IPS-11a (cell line): ENCODE data around the gene RNF150.

Experiments
- H3K4me3 ChIP-seq: one replicate; pipeline ENCODE4 v1.5.1; 2013; ENCODE audit warnings: low read depth, low read length, control low read depth

Gene RNF150

GRCh38 chr4:141028024-141028529 lies 105.2 kb downstream of the RNF150 start:
- H3K4me3 ChIP-seq, result no peak overlapping the region

- H3K4me3 ChIP-seq, result no peak overlapping the region
Observed at GRCh38 chr4:141027421-141027820, 105.8 kb downstream of the RNF150 start.

GRCh38 chr4:141026900-141027299 lies 106.4 kb downstream of the RNF150 start:
- no peak overlapping the region for H3K4me3 ChIP-seq

- H3K4me3 ChIP-seq, result no peak overlapping the region
Observed at GRCh38 chr4:141023051-141023450, 110.2 kb downstream of the RNF150 start.

GRCh38 chr4:141022111-141022695 lies 111.1 kb downstream of the RNF150 start:
- H3K4me3 ChIP-seq, result no peak overlapping the region

GRCh38 chr4:141021397-141022110 lies 111.7 kb downstream of the RNF150 start:
- H3K4me3 ChIP-seq, result no peak overlapping the region

- H3K4me3 ChIP-seq, result no peak overlapping the region
Observed at GRCh38 chr4:141020801-141021261, 112.4 kb downstream of the RNF150 start.

- H3K4me3 ChIP-seq, result no peak overlapping the region
Observed at GRCh38 chr4:141019768-141020167, 113.5 kb downstream of the RNF150 start.

- H3K4me3 ChIP-seq, result no peak overlapping the region
Observed at GRCh38 chr4:141016117-141016798, 117.0 kb downstream of the RNF150 start.

- no peak overlapping the region for H3K4me3 ChIP-seq
Observed at GRCh38 chr4:141013899-141014298, 119.4 kb downstream of the RNF150 start.

- H3K4me3 ChIP-seq, result no peak overlapping the region
Observed at GRCh38 chr4:141011901-141012315, 121.4 kb downstream of the RNF150 start.

- no peak overlapping the region for H3K4me3 ChIP-seq
Observed at GRCh38 chr4:141009931-141010330, 123.3 kb downstream of the RNF150 start.

- H3K4me3 ChIP-seq, result no peak overlapping the region
Observed at GRCh38 chr4:141009129-141009528, 124.1 kb downstream of the RNF150 start.

GRCh38 chr4:141006242-141006802 lies 126.9 kb downstream of the RNF150 start:
- no peak overlapping the region for H3K4me3 ChIP-seq

GRCh38 chr4:141004823-141005222 lies 128.4 kb downstream of the RNF150 start:
- H3K4me3 ChIP-seq, result no peak overlapping the region

GRCh38 chr4:141003193-141003592 lies 130.1 kb downstream of the RNF150 start:
- H3K4me3 ChIP-seq, result no peak overlapping the region

- H3K4me3 ChIP-seq, result no peak overlapping the region
Observed at GRCh38 chr4:141002323-141002805, 130.9 kb downstream of the RNF150 start.

GRCh38 chr4:140996766-140997165 lies 136.5 kb downstream of the RNF150 start:
- H3K4me3 ChIP-seq, result no peak overlapping the region

GRCh38 chr4:140995058-140995457 lies 138.2 kb downstream of the RNF150 start:
- H3K4me3 ChIP-seq, result no peak overlapping the region

GRCh38 chr4:140994015-140994414 lies 139.3 kb downstream of the RNF150 start:
- H3K4me3 ChIP-seq, result no peak overlapping the region

GRCh38 chr4:140993370-140993769 lies 139.9 kb downstream of the RNF150 start:
- no peak overlapping the region for H3K4me3 ChIP-seq
